Stomach (tissue), 4 donors: ENCODE results near the gene CHMP3.

Experiments used
- CTCF ChIP-seq, 7 experiments: fragments of 450-650 bp in 4 of 7; fragments of 200-600 bp in 3 of 7; sonication (generic) in 3 of 7; IDR thresholded peaks; one replicate each; pipeline ENCODE4 v1.5.1; 2016 to 2019; ENCODE audit warnings: antibody characterized with exemption in 7 of 7, control low read depth in 2 of 7, mild to moderate bottlenecking in 1 of 7
- EP300 ChIP-seq: sonication (generic); formaldehyde crosslinking; IDR thresholded peaks from one replicate; pipeline ENCODE4 v1.6.1; 2017; ENCODE audit warnings: antibody characterized with exemption
- POLR2AphosphoS5 ChIP-seq, 3 donors: sonication (generic); formaldehyde crosslinking; IDR thresholded peaks; one replicate each; pipeline ENCODE4 v1.6.1; 2016; ENCODE audit warnings: antibody characterized with exemption in 3 of 3

- TF ChIP-seq POLR2AphosphoS5 (IDR thresholded peaks at IDR 0.05), result no peak
- TF ChIP-seq EP300, result no peak
- no peak for TF ChIP-seq CTCF (IDR thresholded peaks at IDR 0.05)
These were observed 39.8 kb downstream of the CHMP3 start for GRCh38 chr2:86523491-86523890.
